GM19023 (cell line): ENCODE data around the gene CDH5.

ENCODE experiments used
- ATAC-seq: cut with Tn5 transposase; IDR thresholded peaks from one replicate; pipeline ENCODE4 v1.9.1; 2021; ENCODE audit warnings: mild to moderate bottlenecking, moderate library complexity; ENCODE audit not compliant: unreplicated experiment

The CDH5 gene

GRCh38 chr16:66373667-66374066, 7.2 kb downstream of the CDH5 start:
- ATAC-seq, result no peak

GRCh38 chr16:66374176-66374575, 7.7 kb downstream of the CDH5 start:
- no peak for ATAC-seq

- ATAC-seq, result no peak
Measured at GRCh38 chr16:66375451-66375850, 9.0 kb downstream of the CDH5 start.

- ATAC-seq, result no peak
Measured at GRCh38 chr16:66376114-66376513, 9.6 kb downstream of the CDH5 start.

GRCh38 chr16:66376577-66377305, 10.2 kb downstream of the CDH5 start:
- ATAC-seq, result no peak

GRCh38 chr16:66377324-66377723, 10.8 kb downstream of the CDH5 start:
- no peak for ATAC-seq

- no peak for ATAC-seq
Measured at GRCh38 chr16:66378741-66379570, 12.5 kb downstream of the CDH5 start.

GRCh38 chr16:66379571-66379941, 13.1 kb downstream of the CDH5 start:
- no peak for ATAC-seq

- ATAC-seq, result no peak
Measured at GRCh38 chr16:66380421-66380820, 13.9 kb downstream of the CDH5 start.

- ATAC-seq, result no peak
Measured at GRCh38 chr16:66381585-66382170, 15.2 kb downstream of the CDH5 start.

GRCh38 chr16:66382171-66382965, 15.9 kb downstream of the CDH5 start:
- ATAC-seq, result no peak

- ATAC-seq, result no peak
Measured at GRCh38 chr16:66382966-66383299, 16.4 kb downstream of the CDH5 start.

GRCh38 chr16:66383551-66383950, 17.1 kb downstream of the CDH5 start:
- no peak for ATAC-seq

- ATAC-seq, result no peak
Measured at GRCh38 chr16:66385415-66385814, 18.9 kb downstream of the CDH5 start.

GRCh38 chr16:66386629-66387622, 20.4 kb downstream of the CDH5 start:
- ATAC-seq, result no peak

- no peak for ATAC-seq
Measured at GRCh38 chr16:66387817-66388332, 21.4 kb downstream of the CDH5 start.

- no peak for ATAC-seq
Measured at GRCh38 chr16:66388350-66389139, 22.1 kb downstream of the CDH5 start.

- no peak for ATAC-seq
Measured at GRCh38 chr16:66389256-66390176, 23.0 kb downstream of the CDH5 start.
